ENCODE measurements around the gene KCNMA1. TPM values are rescaled to one million over a fixed set of nuclear protein-coding genes. Genes with fewer than 3 reads are reported as not detected.

The KCNMA1 gene
- total RNA-seq, 1 donor from 2014 or later: 30.1 TPM

GRCh38 chr10:77226020-77226419 is 411.6 kb downstream of the KCNMA1 start:
- no peaks in the 10 kb centered on the region for H3K36me3 Mint-ChIP-seq
- TF ChIP-seq, protein P1, sequence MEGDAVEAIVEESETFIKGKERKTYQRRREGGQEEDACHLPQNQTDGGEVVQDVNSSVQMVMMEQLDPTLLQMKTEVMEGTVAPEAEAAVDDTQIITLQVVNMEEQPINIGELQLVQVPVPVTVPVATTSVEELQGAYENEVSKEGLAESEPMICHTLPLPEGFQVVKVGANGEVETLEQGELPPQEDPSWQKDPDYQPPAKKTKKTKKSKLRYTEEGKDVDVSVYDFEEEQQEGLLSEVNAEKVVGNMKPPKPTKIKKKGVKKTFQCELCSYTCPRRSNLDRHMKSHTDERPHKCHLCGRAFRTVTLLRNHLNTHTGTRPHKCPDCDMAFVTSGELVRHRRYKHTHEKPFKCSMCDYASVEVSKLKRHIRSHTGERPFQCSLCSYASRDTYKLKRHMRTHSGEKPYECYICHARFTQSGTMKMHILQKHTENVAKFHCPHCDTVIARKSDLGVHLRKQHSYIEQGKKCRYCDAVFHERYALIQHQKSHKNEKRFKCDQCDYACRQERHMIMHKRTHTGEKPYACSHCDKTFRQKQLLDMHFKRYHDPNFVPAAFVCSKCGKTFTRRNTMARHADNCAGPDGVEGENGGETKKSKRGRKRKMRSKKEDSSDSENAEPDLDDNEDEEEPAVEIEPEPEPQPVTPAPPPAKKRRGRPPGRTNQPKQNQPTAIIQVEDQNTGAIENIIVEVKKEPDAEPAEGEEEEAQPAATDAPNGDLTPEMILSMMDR (conservative IDR thresholded peaks at IDR 0.05): no peak
- H3K9me3 Mint-ChIP-seq: no peaks in the 10 kb centered on the region
- peak overlapping the region; percentile 21 for H3K27ac Mint-ChIP-seq
- no peak for DNase-seq (ENCODE audit: extremely low spot score, unreplicated experiment)
- H3K27me3 Mint-ChIP-seq: peaks cover 28% of the 10 kb centered on the region
- H3K4me1 Mint-ChIP-seq (ENCODE audit: unreplicated experiment): peaks cover 10% of the 10 kb centered on the region
- peak overlapping the region; percentile 37 for H3K4me3 Mint-ChIP-seq

DNA sequence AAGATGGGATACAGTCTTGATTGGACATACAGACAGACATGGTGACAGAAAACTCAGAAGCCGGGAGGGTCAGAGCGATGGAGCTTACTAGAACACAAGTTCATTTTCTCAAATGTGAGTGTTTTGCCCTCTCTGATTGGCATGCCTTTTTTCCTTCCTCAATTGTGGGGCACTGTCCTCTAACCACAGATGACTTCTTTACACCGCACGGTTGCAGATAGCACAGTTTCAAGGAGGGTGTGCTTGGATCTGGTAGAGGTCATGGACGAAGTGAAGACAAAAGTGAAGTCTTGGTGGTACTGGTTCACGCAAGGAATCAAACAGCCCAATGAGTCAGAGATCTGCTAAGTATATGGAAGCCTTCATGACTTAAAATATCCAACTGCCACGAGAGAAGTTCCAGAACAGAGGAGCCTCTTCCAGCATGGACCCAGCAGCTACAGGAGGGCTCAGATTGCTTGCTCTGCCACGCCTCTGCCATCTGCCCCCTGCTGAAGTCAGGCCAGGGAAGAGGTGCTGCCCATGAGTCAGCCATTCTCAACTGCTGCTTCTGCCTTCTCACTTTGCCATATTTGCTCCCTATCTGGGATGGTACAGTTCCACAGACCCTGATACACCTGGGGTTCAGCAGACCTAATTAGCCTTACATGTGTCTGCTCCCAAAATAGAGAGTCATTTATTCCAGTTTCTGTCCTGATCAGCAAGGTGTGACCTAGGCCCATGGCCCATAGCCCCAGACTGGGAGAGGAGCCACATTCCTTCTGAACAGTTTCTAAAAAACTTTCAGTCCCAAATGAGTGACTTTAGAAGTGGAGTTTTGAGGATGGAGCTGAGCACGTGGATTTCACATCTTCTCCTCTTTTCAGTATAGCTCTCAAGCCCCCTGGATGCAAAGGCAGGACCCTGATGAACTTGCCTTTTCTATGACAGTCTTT is 413.8 kb downstream of the KCNMA1 start:
- TF ChIP-seq, protein P1 (conservative IDR thresholded peaks at IDR 0.05): no peak
- peaks cover 26% of the 10 kb centered on the region for H3K27me3 Mint-ChIP-seq
- no peaks in the 10 kb centered on the region for H3K36me3 Mint-ChIP-seq
- H3K4me3 Mint-ChIP-seq: no peak overlapping the region
- no peak overlapping the region for H3K27ac Mint-ChIP-seq
- peaks cover 22% of the 10 kb centered on the region for H3K4me1 Mint-ChIP-seq (ENCODE audit: unreplicated experiment)
- no peak for DNase-seq (ENCODE audit: extremely low spot score, unreplicated experiment)
- no peaks in the 10 kb centered on the region for H3K9me3 Mint-ChIP-seq

- Mint-ChIP-seq H3K27ac (no peak overlapping the region), H3K36me3 (no peaks in the 10 kb centered on the region), H3K4me1 (ENCODE audit: unreplicated experiment) (peaks cover 12% of the 10 kb centered on the region), H3K9me3 (no peaks in the 10 kb centered on the region), H3K27me3 (peaks cover 19% of the 10 kb centered on the region), H3K4me3 (no peak overlapping the region)
- DNase-seq (ENCODE audit: extremely low spot score, unreplicated experiment): no peak
- TF ChIP-seq, protein P1 (conservative IDR thresholded peaks at IDR 0.05): no peak
Measured at GRCh38 chr10:77220150-77220549, 417.5 kb downstream of the KCNMA1 start.

DNA sequence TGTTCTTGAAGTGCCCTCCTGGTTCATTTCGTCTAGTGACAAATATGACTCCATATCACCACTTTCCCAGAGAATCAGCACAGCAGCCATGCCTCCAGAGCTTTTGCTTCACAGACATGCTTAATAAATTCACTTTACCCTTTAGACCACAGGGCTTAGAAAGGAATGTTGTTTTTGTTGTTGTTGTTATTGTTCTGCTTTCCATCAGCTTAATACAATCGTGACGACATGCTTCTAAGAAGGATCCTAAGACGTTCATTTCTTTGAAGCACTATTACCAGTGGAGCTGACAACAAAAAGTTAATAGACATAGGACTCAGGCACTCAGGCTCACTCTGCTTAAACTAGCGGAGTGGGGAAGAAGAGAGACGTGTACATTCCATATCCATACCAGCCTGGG is 418.6 kb downstream of the KCNMA1 start:
- no peak for DNase-seq (ENCODE audit: extremely low spot score, unreplicated experiment)
- Mint-ChIP-seq H3K4me3 (no peak overlapping the region), H3K9me3 (no peaks in the 10 kb centered on the region), H3K36me3 (no peaks in the 10 kb centered on the region), H3K27me3 (peaks cover 14% of the 10 kb centered on the region), H3K27ac (no peak overlapping the region), H3K4me1 (ENCODE audit: unreplicated experiment) (peaks cover 12% of the 10 kb centered on the region)
- TF ChIP-seq, protein P1 (conservative IDR thresholded peaks at IDR 0.05): no peak

GRCh38 chr10:77214799-77215198 is 422.8 kb downstream of the KCNMA1 start:
- no peak overlapping the region for H3K4me3 Mint-ChIP-seq
- DNase-seq (ENCODE audit: extremely low spot score, unreplicated experiment): no peak

More at GRCh38 chr10:77214799-77215198, 422.8 kb downstream of the KCNMA1 start:
- Mint-ChIP-seq H3K36me3 (no peaks in the 10 kb centered on the region), H3K27ac (no peak overlapping the region), H3K4me1 (ENCODE audit: unreplicated experiment) (peaks cover 5% of the 10 kb centered on the region), H3K9me3 (peaks cover 5% of the 10 kb centered on the region), H3K27me3 (peaks cover 5% of the 10 kb centered on the region)
- TF ChIP-seq, protein P1 (conservative IDR thresholded peaks at IDR 0.05): no peak
